NT2/D1 (cell line): ENCODE results near the gene CFAP74.

ENCODE experiments used
- DNase-seq: peaks from one replicate; pipeline ENCODE4 v3.0.0-alpha.2; 2011; ENCODE audit warnings: low read depth, low spot score
- H3K27me3 ChIP-seq: 2 replicates; pipeline ENCODE4 v1.6.0; 2011; ENCODE audit warnings: mild to moderate bottlenecking; ENCODE audit not compliant: insufficient read length, insufficient read depth
- H3K36me3 ChIP-seq: 2 replicates; pipeline ENCODE4 v1.6.1; 2011; ENCODE audit warnings: mild to moderate bottlenecking, low read length, mixed read lengths; ENCODE audit not compliant: insufficient read depth, insufficient read length
- H3K4me1 ChIP-seq: 2 replicates; pipeline ENCODE4 v1.5.1; 2011; ENCODE audit not compliant: insufficient read depth, insufficient read length
- H3K4me3 ChIP-seq: 2 replicates; pipeline ENCODE4 v1.5.1; 2011; ENCODE audit warnings: low read depth; ENCODE audit not compliant: insufficient read length
- H3K9ac ChIP-seq: 2 replicates; pipeline ENCODE4 v1.6.0; 2011; ENCODE audit warnings: low read depth; ENCODE audit not compliant: insufficient read length
- H3K9me3 ChIP-seq: 2 replicates; pipeline ENCODE4 v1.5.1; 2011; ENCODE audit warnings: mild to moderate bottlenecking, low read length; ENCODE audit not compliant: insufficient read depth
- SUZ12 ChIP-seq: IDR thresholded peaks from 2 replicates; pipeline ENCODE4 v1.6.1; 2011; ENCODE audit not compliant: insufficient read length, insufficient read depth; ENCODE audit errors: extremely low read depth
- YY1 ChIP-seq: IDR thresholded peaks from 2 replicates; pipeline ENCODE4 v1.6.1; 2011; ENCODE audit not compliant: insufficient read length, insufficient read depth
- ZNF274 ChIP-seq: IDR thresholded peaks from 2 replicates; pipeline ENCODE4 v1.6.1; 2011; ENCODE audit warnings: mild to moderate bottlenecking, low read depth, low read length

CFAP74 gene

DNA sequence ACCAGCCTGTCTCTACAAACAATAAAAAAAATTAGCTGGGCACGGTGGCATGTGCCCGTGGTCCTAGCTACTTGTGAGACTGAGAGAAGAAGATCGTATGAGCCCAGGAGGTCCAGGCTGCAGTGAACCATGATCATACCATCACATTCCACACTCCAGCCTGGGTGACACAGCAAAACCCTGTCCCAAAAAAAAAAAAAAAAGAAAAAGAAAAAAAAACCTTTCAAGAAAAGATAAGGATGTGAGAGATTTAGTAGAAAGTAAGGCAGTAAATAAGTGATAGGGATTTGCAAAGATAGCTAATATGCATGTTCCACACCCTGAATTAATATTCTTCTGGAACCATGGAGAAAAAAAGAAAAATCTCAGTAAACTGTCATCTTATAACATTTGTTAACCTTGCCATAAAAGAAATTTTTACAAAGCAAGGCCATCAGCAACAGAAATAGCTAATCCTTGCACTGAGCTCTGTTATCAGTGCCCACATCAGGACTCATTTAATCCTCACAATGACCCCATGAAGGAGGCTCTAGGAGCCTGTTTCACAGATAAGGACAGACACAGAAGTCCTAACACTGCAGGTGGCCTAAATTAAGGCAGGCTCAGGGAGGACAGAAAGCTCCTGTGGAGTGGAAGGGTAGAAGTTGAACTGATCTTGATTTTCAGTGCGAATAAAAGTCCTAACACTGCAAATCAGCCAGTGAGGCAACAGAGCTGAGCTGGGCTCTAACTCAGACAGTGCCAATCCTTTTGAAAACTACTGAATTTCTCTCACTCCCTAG is 120.3 kb downstream of the CFAP74 start:
- H3K9ac ChIP-seq = no peak overlapping the region
- TF ChIP-seq ZNF274 = no peak
- TF ChIP-seq SUZ12 = no peak
- peaks cover 27% of the 10 kb centered on the region for H3K36me3 ChIP-seq
- H3K9me3 ChIP-seq = no peaks in the 10 kb centered on the region
- H3K27me3 ChIP-seq = no peaks in the 10 kb centered on the region
- no peak overlapping the region for H3K4me3 ChIP-seq
- DNase-seq = no peak
- peaks cover 5% of the 10 kb centered on the region for H3K4me1 ChIP-seq

GRCh38 chr1:1881727-1882126 is 121.9 kb downstream of the CFAP74 start:
- TF ChIP-seq SUZ12 (no peak), ZNF274 (no peak), YY1 (no peak)
- Histone ChIP-seq H3K9ac (no peak overlapping the region), H3K4me1 (peaks cover 7% of the 10 kb centered on the region), H3K9me3 (no peaks in the 10 kb centered on the region), H3K36me3 (peaks cover 33% of the 10 kb centered on the region), H3K4me3 (no peak overlapping the region), H3K27me3 (no peaks in the 10 kb centered on the region)
- DNase-seq = no peak

- TF ChIP-seq SUZ12 (no peak), ZNF274 (no peak), YY1 (no peak)
- Histone ChIP-seq H3K9me3 (no peaks in the 10 kb centered on the region), H3K4me3 (no peak overlapping the region), H3K36me3 (peaks cover 39% of the 10 kb centered on the region), H3K27me3 (no peaks in the 10 kb centered on the region), H3K4me1 (peaks cover 12% of the 10 kb centered on the region), H3K9ac (no peak overlapping the region)
- DNase-seq = no peak
Measured at GRCh38 chr1:1880617-1881312, 122.8 kb downstream of the CFAP74 start.

GRCh38 chr1:1879942-1880341 is 123.6 kb downstream of the CFAP74 start:
- Histone ChIP-seq H3K27me3 (no peaks in the 10 kb centered on the region), H3K4me1 (peaks cover 15% of the 10 kb centered on the region), H3K4me3 (no peak overlapping the region), H3K9me3 (no peaks in the 10 kb centered on the region), H3K36me3 (peaks cover 47% of the 10 kb centered on the region), H3K9ac (no peak overlapping the region)
- no peak for DNase-seq
- TF ChIP-seq SUZ12 = no peak
- TF ChIP-seq ZNF274 = no peak
- TF ChIP-seq YY1 = no peak

DNA sequence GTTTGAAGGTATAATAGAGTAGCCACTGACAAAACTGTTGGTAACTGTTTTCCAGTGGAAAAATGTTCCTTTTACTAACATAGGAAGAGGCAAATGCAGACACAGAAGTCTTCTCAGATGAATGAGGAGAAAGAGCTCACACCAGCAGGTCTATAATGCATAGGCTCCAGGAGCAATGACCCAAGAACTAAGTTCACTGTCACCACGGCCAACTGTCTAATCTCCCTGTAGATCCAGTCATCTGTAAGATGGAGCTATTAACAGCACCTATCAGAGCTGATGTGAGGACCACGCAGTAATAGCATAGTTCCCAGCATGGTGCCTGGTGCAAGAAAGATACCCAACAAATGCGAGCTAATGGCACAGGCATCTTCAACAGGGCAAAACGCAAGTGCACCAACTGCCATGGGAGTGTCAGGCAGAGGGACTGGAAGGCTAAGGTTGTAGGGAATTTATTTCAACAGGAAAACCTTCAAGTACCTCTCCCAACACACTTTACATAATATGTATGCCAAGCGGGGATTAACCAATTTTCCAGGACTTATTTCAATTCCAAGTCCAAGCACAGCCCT is 125.6 kb downstream of the CFAP74 start:
- Histone ChIP-seq H3K9me3 (no peaks in the 10 kb centered on the region), H3K4me3 (no peak overlapping the region), H3K27me3 (no peaks in the 10 kb centered on the region), H3K9ac (no peak overlapping the region), H3K36me3 (peaks cover 65% of the 10 kb centered on the region), H3K4me1 (peaks cover 15% of the 10 kb centered on the region)
- DNase-seq = no peak
- no peak for TF ChIP-seq ZNF274
- TF ChIP-seq YY1 = no peak
- no peak for TF ChIP-seq SUZ12

DNA sequence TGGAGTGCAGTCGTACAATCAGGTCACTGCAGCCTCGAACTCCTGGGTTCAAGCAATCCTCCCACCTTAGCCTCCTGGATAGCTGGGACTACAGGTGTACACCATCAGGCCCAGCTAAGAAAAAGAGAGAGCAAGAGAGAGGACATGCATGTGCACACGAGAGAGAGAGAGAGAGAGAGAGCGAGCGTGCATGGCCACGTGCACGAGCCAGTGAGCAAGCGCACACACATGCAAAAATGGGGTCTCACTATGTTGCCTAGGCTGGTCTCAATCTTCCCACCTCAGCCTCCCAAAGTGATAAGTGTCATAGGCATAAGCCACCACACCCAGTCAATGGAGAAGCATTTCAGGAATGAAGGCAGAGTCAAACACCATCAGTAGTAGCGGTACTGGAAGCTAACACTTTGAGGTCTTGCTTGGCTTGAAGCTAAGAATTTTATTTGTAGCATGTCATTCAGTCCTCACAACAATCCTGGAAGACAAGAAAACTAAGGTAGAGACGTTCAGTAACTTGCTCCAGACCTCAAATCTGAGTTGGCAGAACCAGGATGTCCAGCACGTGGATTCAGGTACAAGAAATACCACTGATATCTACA is 127.2 kb downstream of the CFAP74 start:
- H3K4me3 ChIP-seq = no peak overlapping the region

DNA sequence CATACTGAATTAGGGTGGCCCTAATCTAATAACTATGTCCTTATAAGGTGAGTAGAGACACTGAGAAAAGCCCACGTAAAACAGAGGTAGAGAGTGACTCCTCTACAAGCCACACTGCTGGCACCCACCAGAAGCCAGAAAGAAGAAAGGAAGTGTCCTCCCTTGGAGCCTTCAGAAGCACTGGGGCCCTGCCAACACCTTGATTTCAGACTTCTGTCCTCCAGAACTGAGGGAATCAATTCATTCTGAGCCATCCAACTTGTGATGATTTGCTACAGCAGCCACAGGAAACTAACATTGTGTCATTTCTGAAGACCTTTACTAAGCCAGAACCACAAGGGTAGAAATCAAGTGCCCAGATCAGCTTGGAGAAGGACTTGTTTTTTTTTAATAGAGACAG is 127.7 kb downstream of the CFAP74 start:
- no peak for TF ChIP-seq SUZ12
- no peak for TF ChIP-seq YY1
- no peak for TF ChIP-seq ZNF274
- Histone ChIP-seq H3K4me1 (peaks cover 17% of the 10 kb centered on the region), H3K36me3 (peaks cover 79% of the 10 kb centered on the region), H3K9ac (no peak overlapping the region), H3K4me3 (no peak overlapping the region), H3K27me3 (no peaks in the 10 kb centered on the region), H3K9me3 (no peaks in the 10 kb centered on the region)
- no peak for DNase-seq

More for the DNA sequence above, 127.2 kb downstream of the CFAP74 start:
- no peak for TF ChIP-seq SUZ12
- TF ChIP-seq ZNF274 = no peak
- no peak for TF ChIP-seq YY1
- peaks cover 75% of the 10 kb centered on the region for H3K36me3 ChIP-seq
- H3K9me3 ChIP-seq = no peaks in the 10 kb centered on the region
- H3K4me1 ChIP-seq = peaks cover 17% of the 10 kb centered on the region
- H3K27me3 ChIP-seq = no peaks in the 10 kb centered on the region
- no peak overlapping the region for H3K9ac ChIP-seq
- DNase-seq = no peak
